Adipocyte (in vitro differentiated cells): Measurements from ENCODE around the gene HPS4.

Source experiments
- DNase-seq: peaks from one replicate; pipeline ENCODE4 v3.0.0-alpha.2; 2015; ENCODE audit warnings: low read depth
- H3K27me3 ChIP-seq: replicated peaks from 2 replicates; pipeline ENCODE4 v1.7.0; 2013; ENCODE audit warnings: mild to moderate bottlenecking, low read length, moderate library complexity; ENCODE audit not compliant: control insufficient read depth, insufficient read depth
- H3K36me3 ChIP-seq: 2 replicates; pipeline ENCODE4 v1.7.0; 2013; ENCODE audit warnings: low read length, mild to moderate bottlenecking, moderate library complexity; ENCODE audit not compliant: control insufficient read depth, insufficient read depth, severe bottlenecking
- H3K4me1 ChIP-seq: 2 replicates; pipeline ENCODE4 v1.7.0; 2013; ENCODE audit warnings: mild to moderate bottlenecking, low read length, moderate library complexity; ENCODE audit not compliant: control insufficient read depth, insufficient read depth
- H3K4me3 ChIP-seq: 2 replicates; pipeline ENCODE4 v1.7.0; 2013; ENCODE audit warnings: mild to moderate bottlenecking, low read length, moderate library complexity
- H3K9ac ChIP-seq: 2 replicates; pipeline ENCODE4 v1.7.0; 2013; ENCODE audit warnings: mild to moderate bottlenecking, low read length, moderate library complexity
- H3K9me3 ChIP-seq: 2 replicates; pipeline ENCODE4 v1.7.0; 2013; ENCODE audit warnings: mild to moderate bottlenecking, low read length, moderate library complexity; ENCODE audit not compliant: control insufficient read depth

HPS4 gene

GRCh38 chr22:26435327-26436093 is 48.1 kb downstream of the HPS4 start:
- H3K4me1 ChIP-seq = no peaks in the 10 kb centered on the region
- H3K27me3 ChIP-seq = no peaks in the 10 kb centered on the region
- DNase-seq = no peak
- no peaks in the 10 kb centered on the region for H3K9me3 ChIP-seq
- H3K4me3 ChIP-seq = no peak overlapping the region
- H3K36me3 ChIP-seq = no peaks in the 10 kb centered on the region
- no peak overlapping the region for H3K9ac ChIP-seq

GRCh38 chr22:26433805-26434204 is 49.8 kb downstream of the HPS4 start:
- Histone ChIP-seq H3K4me3 (no peak overlapping the region), H3K27me3 (no peaks in the 10 kb centered on the region), H3K36me3 (no peaks in the 10 kb centered on the region), H3K9ac (no peak overlapping the region), H3K4me1 (no peaks in the 10 kb centered on the region), H3K9me3 (no peaks in the 10 kb centered on the region)
- DNase-seq = no peak

- Histone ChIP-seq H3K4me1 (peaks cover 3% of the 10 kb centered on the region), H3K9ac (no peak overlapping the region), H3K36me3 (no peaks in the 10 kb centered on the region), H3K9me3 (no peaks in the 10 kb centered on the region), H3K27me3 (no peaks in the 10 kb centered on the region), H3K4me3 (no peak overlapping the region)
- DNase-seq = no peak
These were observed 50.8 kb downstream of the HPS4 start for GRCh38 chr22:26432619-26433311.

- no peak for DNase-seq
- no peaks in the 10 kb centered on the region for H3K9me3 ChIP-seq
- H3K9ac ChIP-seq = no peak overlapping the region
- H3K4me3 ChIP-seq = no peak overlapping the region
- no peaks in the 10 kb centered on the region for H3K36me3 ChIP-seq
- H3K4me1 ChIP-seq = peaks cover 3% of the 10 kb centered on the region
- no peaks in the 10 kb centered on the region for H3K27me3 ChIP-seq
These were observed 52.2 kb downstream of the HPS4 start for GRCh38 chr22:26431261-26431995.

- no peak overlapping the region for H3K9ac ChIP-seq
- no peak for DNase-seq
- H3K27me3 ChIP-seq = peaks cover 4% of the 10 kb centered on the region
- no peaks in the 10 kb centered on the region for H3K36me3 ChIP-seq
- no peaks in the 10 kb centered on the region for H3K9me3 ChIP-seq
- peaks cover 3% of the 10 kb centered on the region for H3K4me1 ChIP-seq
- no peak overlapping the region for H3K4me3 ChIP-seq
These were observed 53.0 kb downstream of the HPS4 start for GRCh38 chr22:26430600-26430999.

GRCh38 chr22:26429458-26430286 is 53.9 kb downstream of the HPS4 start:
- no peaks in the 10 kb centered on the region for H3K36me3 ChIP-seq
- H3K4me1 ChIP-seq = peaks cover 3% of the 10 kb centered on the region
- peaks cover 4% of the 10 kb centered on the region for H3K27me3 ChIP-seq
- H3K9ac ChIP-seq = no peak overlapping the region
- no peaks in the 10 kb centered on the region for H3K9me3 ChIP-seq
- peak; percentile 22 for DNase-seq
- peak overlapping the region; percentile 51 for H3K4me3 ChIP-seq

GRCh38 chr22:26428515-26429457 is 54.8 kb downstream of the HPS4 start, which contains the start of gene ASPHD2:
TSS of gene ASPHD2 (plus strand) at chr22:26429260. CDS start at chr22:26433616, 4,356 bp downstream.
- peak; percentile 77 for DNase-seq
- H3K4me3 ChIP-seq = peak within 1 kb of the TSS; percentile 91
- H3K9me3 ChIP-seq = peaks cover 1% of the 10 kb centered on the region
- H3K4me1 ChIP-seq = peaks cover 3% of the 10 kb centered on the region
- peaks cover 4% of the 10 kb centered on the region for H3K27me3 ChIP-seq
- H3K9ac ChIP-seq = peak within 1 kb of the TSS; percentile 86
- no peaks in the 10 kb centered on the region for H3K36me3 ChIP-seq

GRCh38 chr22:26426924-26427323 is 56.7 kb downstream of the HPS4 start:
- peaks cover 16% of the 10 kb centered on the region for H3K9me3 ChIP-seq
- DNase-seq = no peak
- peaks cover 3% of the 10 kb centered on the region for H3K4me1 ChIP-seq
- no peak overlapping the region for H3K4me3 ChIP-seq
- H3K36me3 ChIP-seq = no peaks in the 10 kb centered on the region
- peaks cover 4% of the 10 kb centered on the region for H3K27me3 ChIP-seq
- H3K9ac ChIP-seq = no peak overlapping the region

- no peak for DNase-seq
- Histone ChIP-seq H3K36me3 (no peaks in the 10 kb centered on the region), H3K4me3 (no peak overlapping the region), H3K4me1 (peaks cover 10% of the 10 kb centered on the region), H3K27me3 (peaks cover 31% of the 10 kb centered on the region), H3K9me3 (peaks cover 13% of the 10 kb centered on the region), H3K9ac (no peak overlapping the region)
These were observed 65.0 kb downstream of the HPS4 start for GRCh38 chr22:26418620-26419019.

- peaks cover 40% of the 10 kb centered on the region for H3K27me3 ChIP-seq
- H3K36me3 ChIP-seq = no peaks in the 10 kb centered on the region
- H3K9ac ChIP-seq = no peak overlapping the region
- DNase-seq = no peak
- peaks cover under 1% of the 10 kb centered on the region for H3K9me3 ChIP-seq
- H3K4me3 ChIP-seq = no peak overlapping the region
- peaks cover 10% of the 10 kb centered on the region for H3K4me1 ChIP-seq
These were observed 66.2 kb downstream of the HPS4 start for GRCh38 chr22:26417406-26417805.
